T-helper 1 cell treated with Interleukin-12 subunit alpha and Interleukin-12 subunit beta and Interleukin-4 antibody, amounts not matched to agents 30 μg/mL and 1 μg/mL, for 36 hours (primary cell): ENCODE measurements around the gene GSAP.

ENCODE experiments used
- H3K27ac Mint-ChIP-seq: one replicate; pipeline ENCODE4 v1.8.0; 2021; ENCODE audit warnings: mild to moderate bottlenecking, mixed read lengths
- H3K27me3 Mint-ChIP-seq: one replicate; pipeline ENCODE4 v1.8.0; 2021; ENCODE audit warnings: low read depth, mixed read lengths
- H3K36me3 Mint-ChIP-seq: one replicate; pipeline ENCODE4 v1.8.0; 2021; ENCODE audit warnings: low read depth, mixed read lengths
- H3K4me1 Mint-ChIP-seq: one replicate; pipeline ENCODE4 v1.8.0; 2021; ENCODE audit warnings: low read depth, mixed read lengths
- H3K4me3 Mint-ChIP-seq: one replicate; pipeline ENCODE4 v1.8.0; 2021; ENCODE audit warnings: mild to moderate bottlenecking, moderate library complexity, mixed read lengths
- H3K9me3 Mint-ChIP-seq: one replicate; pipeline ENCODE4 v1.8.0; 2021; ENCODE audit warnings: mixed read lengths

GSAP gene

GRCh38 chr7:77426521-77427051 is 10.4 kb upstream of the GSAP start:
- Mint-ChIP-seq H3K4me3 (peak overlapping the region; percentile 1), H3K27ac (no peak overlapping the region), H3K36me3 (peaks cover 3% of the 10 kb centered on the region), H3K9me3 (no peaks in the 10 kb centered on the region), H3K4me1 (peaks cover 34% of the 10 kb centered on the region), H3K27me3 (peaks cover 11% of the 10 kb centered on the region)

GRCh38 chr7:77426052-77426404 is 9.9 kb upstream of the GSAP start:
- no peak overlapping the region for H3K27ac Mint-ChIP-seq
- no peak overlapping the region for H3K4me3 Mint-ChIP-seq

GRCh38 chr7:77425101-77426051 is 9.2 kb upstream of the GSAP start:
- H3K9me3 Mint-ChIP-seq = no peaks in the 10 kb centered on the region
- H3K4me3 Mint-ChIP-seq = no peak overlapping the region
- peaks cover 29% of the 10 kb centered on the region for H3K4me1 Mint-ChIP-seq
- H3K27ac Mint-ChIP-seq = no peak overlapping the region
- peaks cover 3% of the 10 kb centered on the region for H3K36me3 Mint-ChIP-seq
- peaks cover 17% of the 10 kb centered on the region for H3K27me3 Mint-ChIP-seq

More at GRCh38 chr7:77426052-77426404, 9.9 kb upstream of the GSAP start:
- Mint-ChIP-seq H3K9me3 (no peaks in the 10 kb centered on the region), H3K27me3 (peaks cover 15% of the 10 kb centered on the region), H3K4me1 (peaks cover 32% of the 10 kb centered on the region), H3K36me3 (peaks cover 3% of the 10 kb centered on the region)

- Mint-ChIP-seq H3K36me3 (no peaks in the 10 kb centered on the region), H3K4me3 (no peak overlapping the region), H3K27me3 (peaks cover 26% of the 10 kb centered on the region), H3K9me3 (no peaks in the 10 kb centered on the region), H3K4me1 (peaks cover 22% of the 10 kb centered on the region), H3K27ac (no peak overlapping the region)
Measured at GRCh38 chr7:77422500-77422899, 6.4 kb upstream of the GSAP start.

GRCh38 chr7:77420986-77421672 is 5.0 kb upstream of the GSAP start:
- H3K36me3 Mint-ChIP-seq = no peaks in the 10 kb centered on the region
- H3K9me3 Mint-ChIP-seq = no peaks in the 10 kb centered on the region
- H3K4me1 Mint-ChIP-seq = peaks cover 22% of the 10 kb centered on the region
- no peak overlapping the region for H3K4me3 Mint-ChIP-seq
- H3K27me3 Mint-ChIP-seq = peaks cover 26% of the 10 kb centered on the region
- H3K27ac Mint-ChIP-seq = no peak overlapping the region

- peaks cover 26% of the 10 kb centered on the region for H3K27me3 Mint-ChIP-seq
- no peak overlapping the region for H3K27ac Mint-ChIP-seq
- no peaks in the 10 kb centered on the region for H3K9me3 Mint-ChIP-seq
- no peaks in the 10 kb centered on the region for H3K36me3 Mint-ChIP-seq
- peaks cover 22% of the 10 kb centered on the region for H3K4me1 Mint-ChIP-seq
- H3K4me3 Mint-ChIP-seq = no peak overlapping the region
Measured at GRCh38 chr7:77420438-77420837, 4.3 kb upstream of the GSAP start.

GRCh38 chr7:77419102-77419501 is 3.0 kb upstream of the GSAP start:
- no peaks in the 10 kb centered on the region for H3K9me3 Mint-ChIP-seq
- peaks cover 23% of the 10 kb centered on the region for H3K4me1 Mint-ChIP-seq
- H3K4me3 Mint-ChIP-seq = no peak overlapping the region
- no peak overlapping the region for H3K27ac Mint-ChIP-seq
- H3K27me3 Mint-ChIP-seq = peaks cover 31% of the 10 kb centered on the region
- peaks cover 1% of the 10 kb centered on the region for H3K36me3 Mint-ChIP-seq

GRCh38 chr7:77417801-77418200 is 1.7 kb upstream of the GSAP start:
- H3K27me3 Mint-ChIP-seq = peaks cover 37% of the 10 kb centered on the region
- H3K4me1 Mint-ChIP-seq = peaks cover 22% of the 10 kb centered on the region
- H3K9me3 Mint-ChIP-seq = no peaks in the 10 kb centered on the region
- H3K36me3 Mint-ChIP-seq = peaks cover 1% of the 10 kb centered on the region
- H3K27ac Mint-ChIP-seq = no peak overlapping the region
- no peak overlapping the region for H3K4me3 Mint-ChIP-seq

GRCh38 chr7:77416621-77417371 is 647 bp upstream of the GSAP start:
- H3K27ac Mint-ChIP-seq = peak overlapping the region; percentile 29
- H3K27me3 Mint-ChIP-seq = peaks cover 36% of the 10 kb centered on the region
- peaks cover 1% of the 10 kb centered on the region for H3K36me3 Mint-ChIP-seq
- peaks cover 20% of the 10 kb centered on the region for H3K4me1 Mint-ChIP-seq
- H3K9me3 Mint-ChIP-seq = no peaks in the 10 kb centered on the region
- peak overlapping the region; percentile 33 for H3K4me3 Mint-ChIP-seq

GRCh38 chr7:77415476-77415822 is 700 bp downstream of the GSAP start:
- Mint-ChIP-seq H3K4me1 (peaks cover 20% of the 10 kb centered on the region), H3K36me3 (peaks cover 3% of the 10 kb centered on the region), H3K9me3 (no peaks in the 10 kb centered on the region), H3K4me3 (peak overlapping the region; percentile 63), H3K27me3 (peaks cover 30% of the 10 kb centered on the region), H3K27ac (peak overlapping the region; percentile 41)

- no peaks in the 10 kb centered on the region for H3K9me3 Mint-ChIP-seq
- H3K27ac Mint-ChIP-seq = no peak overlapping the region
- peaks cover 30% of the 10 kb centered on the region for H3K27me3 Mint-ChIP-seq
- peaks cover 15% of the 10 kb centered on the region for H3K4me1 Mint-ChIP-seq
- H3K4me3 Mint-ChIP-seq = no peak overlapping the region
- peaks cover 3% of the 10 kb centered on the region for H3K36me3 Mint-ChIP-seq
Measured at GRCh38 chr7:77413861-77414424, 2.2 kb downstream of the GSAP start.

- H3K4me1 Mint-ChIP-seq = peaks cover 8% of the 10 kb centered on the region
- no peak overlapping the region for H3K27ac Mint-ChIP-seq
- no peaks in the 10 kb centered on the region for H3K9me3 Mint-ChIP-seq
- peaks cover 25% of the 10 kb centered on the region for H3K27me3 Mint-ChIP-seq
- peaks cover 3% of the 10 kb centered on the region for H3K36me3 Mint-ChIP-seq
- no peak overlapping the region for H3K4me3 Mint-ChIP-seq
Measured at GRCh38 chr7:77413128-77413527, 3.0 kb downstream of the GSAP start.

GRCh38 chr7:77409739-77410547 is 6.2 kb downstream of the GSAP start:
- H3K4me1 Mint-ChIP-seq = peaks cover under 1% of the 10 kb centered on the region
- no peaks in the 10 kb centered on the region for H3K9me3 Mint-ChIP-seq
- H3K27ac Mint-ChIP-seq = no peak overlapping the region
- H3K36me3 Mint-ChIP-seq = peaks cover 3% of the 10 kb centered on the region
- H3K4me3 Mint-ChIP-seq = no peak overlapping the region
- peaks cover 19% of the 10 kb centered on the region for H3K27me3 Mint-ChIP-seq
